ENCODE results near the gene SBNO2. TPM values are rescaled to one million over a fixed set of nuclear protein-coding genes. Genes with fewer than 3 reads are reported as not detected.

The SBNO2 gene
- total and polyA plus RNA-seq, 9 of the 15 experiments (the other 6 are each of a cell fraction or from before 2014, with no cell fraction given) = 0.01 to 46.2 (median 6.7) TPM

DNA sequence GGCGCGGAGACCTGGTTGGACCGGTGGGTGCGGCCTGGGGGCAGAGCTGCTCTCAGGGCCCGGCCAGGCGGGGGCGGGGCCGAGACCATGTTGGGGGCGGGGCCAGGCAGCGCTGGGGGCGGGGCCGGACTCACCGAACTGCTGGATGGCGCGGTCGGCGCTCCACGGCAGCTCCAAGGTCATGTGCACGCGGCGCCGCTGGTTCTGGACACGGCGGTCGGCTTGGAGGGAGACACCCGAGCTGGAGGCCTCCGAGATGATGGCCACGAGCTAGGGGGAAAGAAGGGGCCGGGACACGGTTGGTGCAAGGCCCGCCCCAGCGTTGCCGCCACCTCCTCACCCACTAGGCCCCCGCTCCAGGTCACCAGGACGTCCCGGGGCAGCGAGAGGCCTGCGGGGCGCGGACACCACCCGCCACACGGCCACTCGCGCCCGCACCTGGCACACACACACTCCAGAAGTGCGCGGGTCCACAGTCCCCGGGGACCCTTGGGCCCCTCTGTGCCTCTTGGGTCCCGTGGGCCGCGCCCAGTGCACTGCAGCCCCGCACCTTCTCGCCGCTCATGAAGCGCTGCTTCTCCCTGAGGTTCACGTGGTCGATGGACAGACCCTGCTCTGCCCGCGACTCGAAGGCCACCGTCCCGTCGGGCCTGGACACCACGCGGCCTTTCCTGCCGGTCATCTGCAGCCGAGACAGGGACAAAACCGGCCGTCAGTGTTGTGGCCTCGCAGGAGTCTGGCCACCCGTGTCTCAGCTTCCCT lies 61.6 kb downstream of the SBNO2 start (continued):
- TF ChIP-seq TCF15 (CRISPR knock-in tag; IDR thresholded peaks at IDR 0.05) (no peak), MCM5 (IDR thresholded peaks at IDR 0.05; ENCODE audit: low read depth) (no peak), NCOA6 (IDR thresholded peaks at IDR 0.05) (no peak), BCLAF1 (IDR thresholded peaks at IDR 0.05; ENCODE audit: borderline replicate concordance in 1 of 2, control insufficient read depth in 1 of 2, low read depth in 2 of 2, low read length in 1 of 2) (no peak), NR3C1 (CRISPR knock-in tag; IDR thresholded peaks at IDR 0.05) (no peak), CUX1 (CRISPR knock-in tag; IDR thresholded peaks at IDR 0.05) (no peak), CREB3L1 (IDR thresholded peaks at IDR 0.05; ENCODE audit: borderline replicate concordance, low read depth) (0 out of 2 replicates have a peak, but pooled peaks have one; percentile 33), NKRF (IDR thresholded peaks at IDR 0.05; ENCODE audit: borderline replicate concordance) (no peak), CBX8 (IDR thresholded peaks at IDR 0.05; ENCODE audit: borderline replicate concordance, extremely low read depth, low read depth, low read length, poor library complexity, severe bottlenecking) (no peak), BACH1 (tag; IDR thresholded peaks at IDR 0.05) (no peak), ZNF436 (CRISPR knock-in tag; IDR thresholded peaks at IDR 0.05) (no peak), USF1 (CRISPR knock-in tag; IDR thresholded peaks at IDR 0.05) (peak; percentile 42; the same call in 1 of the 2 replicates)
